GM21526 (cell line): ENCODE measurements around the gene RCAN1.
"Not testable (repeated sequence)": the region's sequence is repeated elsewhere in the genome, so short reads cannot be mapped to it uniquely, and the experiment has no call there.

Experiments used
- ATAC-seq: cut with Tn5 transposase; IDR thresholded peaks from one replicate; pipeline ENCODE4 v1.9.1; 2021; ENCODE audit warnings: moderate library complexity; ENCODE audit not compliant: unreplicated experiment, low FRiP score

Gene RCAN1

DNA sequence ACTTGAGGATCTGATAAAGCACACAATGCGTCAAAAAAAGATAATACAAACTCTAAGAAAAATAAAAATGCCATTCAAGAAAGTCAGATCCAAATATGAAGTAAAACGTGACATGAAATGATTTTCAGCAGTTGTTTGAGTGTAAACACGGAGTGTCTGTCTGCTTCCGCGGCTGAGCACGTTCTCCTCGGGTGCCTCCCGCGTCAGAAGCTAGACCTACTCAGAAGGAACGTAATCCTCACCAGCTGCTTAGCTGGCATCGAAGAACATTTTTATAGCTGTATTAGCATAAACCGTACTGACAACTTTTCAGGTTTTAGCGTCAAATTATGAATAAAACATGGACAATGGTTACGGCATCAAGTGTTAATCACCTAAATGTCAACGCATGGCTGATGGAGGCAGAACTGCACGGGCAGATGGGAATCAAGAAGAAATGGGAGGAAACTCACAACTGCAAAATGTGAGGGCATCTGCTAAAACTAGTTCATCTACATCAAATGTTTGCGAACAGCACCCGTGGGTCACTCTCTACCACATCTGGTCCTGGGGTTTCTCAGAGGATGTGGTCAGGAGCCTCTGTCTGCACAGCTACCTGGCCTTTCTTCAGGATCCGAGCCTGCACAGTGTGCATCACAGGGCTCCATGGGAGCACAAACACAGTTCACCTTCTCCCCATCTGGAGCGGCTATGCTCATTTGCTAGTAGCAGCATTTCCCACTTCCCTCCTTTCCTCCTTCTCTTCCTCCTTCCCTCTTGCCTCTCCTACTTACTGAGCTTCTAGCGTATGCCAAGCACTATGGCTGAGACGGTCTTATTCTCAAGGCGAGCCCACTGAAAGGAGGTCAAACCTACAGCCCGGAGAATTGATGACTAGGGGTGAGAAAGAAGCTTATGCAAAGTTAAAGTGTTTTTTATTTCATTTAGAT is 40.0 kb downstream of the RCAN1 start:
- ATAC-seq = no peak

DNA sequence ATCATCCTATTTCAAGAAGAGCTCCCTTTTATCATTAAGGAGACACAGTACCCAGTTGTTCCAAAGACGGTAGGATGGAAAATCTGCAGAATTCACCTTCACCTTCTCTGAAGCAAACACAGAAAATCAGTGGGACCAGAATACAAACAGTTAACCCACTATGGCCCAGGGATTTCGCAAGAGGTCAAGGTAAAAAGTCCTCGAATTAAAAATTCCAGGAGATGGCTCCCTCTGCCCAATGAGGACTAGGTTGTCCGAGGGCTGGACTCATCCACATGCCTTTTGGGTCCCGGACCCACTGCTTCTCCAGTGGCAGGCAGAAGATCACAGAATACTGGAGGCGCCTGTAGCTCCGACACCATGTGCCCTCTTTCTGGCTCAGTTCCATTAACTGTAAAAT is 42.9 kb downstream of the RCAN1 start:
- ATAC-seq = no peak

DNA sequence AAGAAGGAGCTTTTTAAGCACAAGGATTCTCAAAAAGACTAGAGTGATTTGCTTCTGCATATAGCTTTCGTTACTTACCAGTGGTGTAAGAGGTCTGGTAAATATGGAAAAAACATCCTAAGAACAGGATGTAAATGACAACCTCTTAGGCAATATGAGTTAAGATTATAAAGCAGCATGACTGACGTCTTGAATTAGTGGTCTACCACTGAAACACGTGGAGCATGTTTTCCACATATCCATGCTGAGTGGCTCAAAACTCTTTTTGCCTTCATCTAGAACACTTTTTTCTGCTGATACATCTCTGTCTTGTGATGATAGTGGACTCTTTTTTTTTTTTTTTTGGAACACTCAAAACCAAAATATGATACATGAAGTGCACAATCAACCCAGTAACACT is 44.6 kb downstream of the RCAN1 start:
- ATAC-seq = no peak

DNA sequence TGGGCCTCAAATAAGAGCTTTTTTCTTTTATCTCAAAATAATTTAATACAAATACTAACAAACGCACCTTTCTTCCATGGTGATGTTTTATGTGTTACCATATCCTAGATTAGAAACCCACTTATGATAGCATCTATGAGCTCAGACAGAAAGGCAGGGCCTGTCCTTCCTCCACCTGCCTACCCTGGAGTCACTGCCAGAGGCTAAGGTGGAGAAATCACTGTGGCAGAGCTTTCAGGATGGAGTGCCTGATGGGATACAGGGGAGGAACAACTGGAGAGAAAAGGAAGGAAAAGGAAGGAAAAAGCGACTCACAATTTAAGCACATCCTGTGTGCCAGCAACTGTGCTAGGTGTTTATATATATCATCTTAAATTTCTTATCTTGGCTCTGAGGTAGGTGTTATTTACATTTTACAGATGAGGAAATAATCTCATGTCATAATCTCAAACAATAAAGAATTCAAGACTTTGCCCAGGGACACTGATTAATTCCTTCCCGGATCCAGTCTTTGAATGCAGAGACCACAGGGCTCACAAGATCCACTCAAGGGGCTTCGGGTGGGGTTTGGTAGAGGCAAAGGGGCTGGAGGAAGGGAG is 45.4 kb downstream of the RCAN1 start:
- no peak for ATAC-seq

DNA sequence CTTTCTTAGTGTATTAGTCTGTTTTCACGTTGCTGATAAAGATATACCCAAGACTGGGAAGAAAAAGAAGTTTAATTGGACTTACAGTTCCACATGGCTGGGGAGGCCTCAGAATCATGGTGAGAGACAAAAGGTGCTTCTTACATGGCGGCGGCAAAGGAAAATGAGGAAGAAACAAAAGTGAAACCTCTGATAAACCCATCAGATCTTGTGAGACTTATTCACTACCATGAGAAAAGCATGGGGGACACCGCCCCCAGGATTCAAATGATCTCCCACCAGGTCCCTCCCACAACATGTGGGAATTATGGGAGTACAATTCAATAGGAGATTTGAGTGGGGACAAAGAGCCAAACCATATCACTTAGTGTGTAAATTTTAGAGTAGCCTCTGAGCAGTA is 46.1 kb downstream of the RCAN1 start:
- ATAC-seq = not testable (repeated sequence)

DNA sequence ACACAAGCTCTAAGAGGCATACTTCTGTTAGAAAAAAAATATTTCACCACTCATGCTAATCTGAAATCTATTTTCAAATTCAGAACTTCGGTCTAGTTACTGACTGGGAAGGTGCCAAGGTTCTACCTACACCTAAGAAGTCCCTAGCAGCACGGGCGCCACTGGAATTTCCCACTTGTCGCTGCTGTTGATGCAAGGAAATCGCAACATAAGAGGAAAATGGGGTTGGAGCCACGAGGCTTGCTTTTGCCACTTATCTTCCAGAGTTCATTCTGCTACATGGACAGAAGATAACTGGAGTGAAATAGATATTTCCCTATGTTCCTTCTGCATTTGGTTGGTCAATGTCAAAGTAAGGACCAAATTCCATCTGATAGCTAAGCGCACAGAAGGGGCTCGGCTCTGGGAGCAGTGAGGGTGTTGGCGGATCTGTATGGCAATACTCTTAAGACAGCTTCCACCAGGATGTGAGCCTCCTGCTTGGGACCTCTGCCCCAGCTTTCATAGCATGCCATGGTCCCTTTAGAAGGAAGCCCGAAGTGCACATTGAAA is 47.2 kb downstream of the RCAN1 start:
- ATAC-seq = no peak

DNA sequence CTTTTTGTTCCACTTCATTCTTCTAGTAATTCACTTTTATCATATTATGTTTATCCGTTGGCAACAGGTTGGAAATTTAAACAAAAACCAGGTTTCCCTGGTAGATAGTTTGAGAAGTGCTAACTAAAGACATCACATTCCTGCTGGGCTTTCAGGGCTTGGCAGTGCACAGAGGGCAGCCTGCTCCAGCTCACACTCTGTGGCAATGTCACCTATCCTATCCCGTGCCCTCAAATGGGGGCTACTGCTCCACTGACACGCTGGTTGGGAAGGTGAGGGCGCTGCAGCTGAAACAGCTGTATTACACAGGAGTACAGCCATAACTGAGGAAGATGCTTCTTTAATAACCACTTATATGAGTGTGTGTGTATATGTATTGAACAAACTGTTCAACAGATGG is 49.7 kb downstream of the RCAN1 start:
- ATAC-seq = no peak

DNA sequence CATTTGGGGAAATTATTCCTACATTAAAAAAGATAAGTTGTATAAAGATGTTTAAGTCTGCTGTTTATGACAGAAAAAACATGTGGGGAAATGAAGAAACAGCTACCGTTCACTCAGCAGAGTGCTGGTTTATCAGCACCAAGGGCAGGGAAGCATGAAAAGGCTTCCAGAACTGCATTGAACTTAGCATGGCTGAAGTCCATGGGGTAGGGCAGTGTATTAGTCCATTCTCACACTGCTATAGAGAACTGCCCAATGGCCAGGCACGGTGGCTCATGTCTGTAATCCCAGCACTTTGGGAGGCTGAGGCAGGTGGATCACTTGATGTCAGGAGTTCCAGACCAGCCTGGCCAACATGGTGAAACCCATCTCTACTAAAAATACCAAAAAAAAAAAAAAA is 51.5 kb downstream of the RCAN1 start:
- ATAC-seq = not testable (repeated sequence)

DNA sequence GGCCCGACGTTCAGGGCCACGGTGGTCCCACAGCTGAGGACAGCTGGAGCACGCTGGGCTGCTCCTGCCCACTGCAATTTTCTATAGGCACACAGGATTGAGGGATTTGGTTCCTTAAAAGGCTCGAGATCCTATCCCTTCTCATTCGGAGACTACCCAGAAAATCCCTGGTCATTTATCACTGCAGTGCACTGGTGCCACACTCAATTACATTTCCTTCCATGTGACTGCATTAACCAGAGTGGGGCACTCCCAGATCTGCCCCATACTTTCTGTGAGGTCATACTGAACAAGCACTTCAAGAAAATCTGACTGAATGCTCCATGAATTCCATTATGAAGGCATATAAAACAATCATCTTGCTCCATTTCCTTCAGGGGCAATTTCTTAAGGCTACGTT is 53.1 kb downstream of the RCAN1 start:
- ATAC-seq = no peak

DNA sequence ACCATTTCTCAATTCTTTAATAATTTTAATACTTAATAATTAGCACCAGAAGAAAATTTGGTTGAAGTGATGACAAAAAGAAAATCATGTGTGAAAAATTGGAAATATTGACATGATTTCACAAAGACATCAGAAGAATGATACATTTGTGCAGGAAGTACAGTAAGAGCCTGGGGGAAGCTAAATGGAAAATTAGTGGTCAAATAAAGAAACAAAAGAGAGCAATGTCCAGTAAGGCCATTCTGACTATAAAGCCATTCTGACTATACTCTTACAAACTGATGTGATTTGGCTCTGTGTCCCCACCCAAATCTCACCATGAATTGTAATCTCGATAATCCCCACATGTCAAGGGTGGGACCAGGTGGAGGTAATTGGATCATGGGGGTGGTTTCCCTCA is 54.3 kb downstream of the RCAN1 start:
- ATAC-seq = no peak

DNA sequence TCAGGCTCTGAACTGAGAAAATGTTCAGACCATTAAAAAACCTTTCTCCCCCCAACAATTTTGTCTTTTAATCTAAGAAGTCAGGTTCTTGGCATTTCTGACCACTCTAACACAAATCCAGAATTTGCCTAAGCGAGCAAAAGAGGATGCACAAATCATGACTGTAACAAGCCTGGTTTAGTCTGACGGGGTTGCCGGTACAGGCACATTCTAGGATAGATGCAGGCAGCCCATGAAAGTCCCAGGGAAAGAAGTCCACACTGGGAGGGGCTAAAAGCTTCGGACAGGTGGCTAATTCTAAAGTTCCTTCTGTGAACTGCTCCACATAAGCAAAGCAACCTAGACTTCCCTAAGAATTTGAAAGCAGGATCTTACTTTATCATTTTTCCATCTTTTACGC is 54.9 kb downstream of the RCAN1 start:
- ATAC-seq = no peak

DNA sequence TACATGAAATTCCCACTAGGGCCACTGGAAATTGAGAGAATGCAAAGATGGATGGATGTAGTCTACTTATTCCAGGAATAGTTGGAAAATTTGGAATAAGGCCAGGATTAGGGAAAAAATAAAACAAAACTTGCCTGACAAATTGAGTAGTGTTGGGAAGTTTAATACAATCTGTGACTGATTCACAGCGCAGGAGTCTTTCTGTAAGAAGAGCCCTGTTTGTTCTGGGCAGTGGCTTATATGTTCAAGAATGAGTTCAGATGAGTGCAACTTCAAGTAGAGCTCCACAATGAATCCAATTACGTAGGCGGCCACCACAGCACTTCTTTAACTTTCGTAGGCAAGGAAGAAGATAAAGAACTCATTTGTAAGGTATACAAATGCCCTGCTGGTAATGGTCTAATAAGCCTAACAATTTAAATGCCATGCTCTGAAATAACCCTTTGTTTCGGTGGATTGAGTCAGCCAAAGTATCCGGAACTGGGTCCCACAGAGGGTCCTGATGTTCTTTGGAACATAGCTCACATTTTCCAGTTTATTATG is 55.8 kb downstream of the RCAN1 start:
- no peak for ATAC-seq

DNA sequence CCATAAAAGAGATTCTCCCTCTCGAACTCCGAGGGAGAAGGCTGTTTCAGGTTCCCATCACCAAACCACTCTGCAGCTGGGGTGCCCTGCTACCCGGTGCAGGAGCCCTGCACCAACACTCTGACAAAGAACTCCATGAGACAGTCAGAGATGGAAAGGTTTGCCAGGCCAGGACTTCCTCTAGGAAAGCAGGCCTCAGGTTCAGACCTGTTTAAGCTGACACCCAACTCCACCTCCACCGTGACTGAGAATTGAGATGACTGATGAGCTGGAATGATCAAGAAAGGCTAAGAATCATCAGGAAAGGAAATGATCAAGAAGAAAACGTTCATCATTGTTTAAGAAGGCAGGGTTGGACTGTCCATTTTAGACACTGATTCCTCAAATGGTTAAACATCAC is 56.7 kb downstream of the RCAN1 start:
- ATAC-seq = no peak

DNA sequence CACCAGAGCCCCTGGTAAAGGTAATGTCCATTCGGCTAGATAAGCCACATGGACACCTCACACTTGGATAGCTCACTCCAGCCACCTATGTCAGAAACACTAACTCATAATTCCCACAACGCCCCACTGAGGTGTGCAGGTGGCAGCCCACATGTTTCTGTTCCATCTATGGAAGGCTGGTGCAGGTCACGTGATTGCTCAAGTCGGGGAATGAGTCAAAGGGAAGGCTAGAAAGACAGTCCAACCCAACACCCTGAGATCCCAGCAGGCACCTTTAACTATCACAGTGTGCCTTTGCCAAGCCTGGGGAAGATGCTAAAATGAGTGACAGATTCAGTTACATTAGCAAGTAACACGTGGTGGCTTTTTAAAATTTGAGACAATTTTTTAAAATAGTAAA is 57.7 kb downstream of the RCAN1 start:
- ATAC-seq = no peak

DNA sequence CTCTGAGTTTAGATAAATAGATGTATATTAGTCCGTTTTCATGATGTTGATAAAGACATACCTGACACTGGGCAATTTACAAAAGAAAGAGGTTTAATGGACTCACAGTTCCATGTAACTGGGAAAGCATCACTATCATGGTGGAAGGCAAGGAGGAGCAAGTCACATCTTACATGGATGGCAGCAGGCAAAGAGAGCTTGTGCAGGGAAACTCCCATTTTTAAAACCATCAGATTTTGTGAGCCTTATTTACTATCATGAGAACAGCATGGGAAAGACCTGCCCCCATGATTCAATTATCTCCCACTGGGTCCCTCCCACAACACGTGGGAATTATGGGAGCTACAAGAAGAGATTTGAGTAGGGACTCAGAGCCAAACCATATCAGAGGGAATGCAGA is 60.2 kb downstream of the RCAN1 start:
- ATAC-seq = not testable (repeated sequence)

DNA sequence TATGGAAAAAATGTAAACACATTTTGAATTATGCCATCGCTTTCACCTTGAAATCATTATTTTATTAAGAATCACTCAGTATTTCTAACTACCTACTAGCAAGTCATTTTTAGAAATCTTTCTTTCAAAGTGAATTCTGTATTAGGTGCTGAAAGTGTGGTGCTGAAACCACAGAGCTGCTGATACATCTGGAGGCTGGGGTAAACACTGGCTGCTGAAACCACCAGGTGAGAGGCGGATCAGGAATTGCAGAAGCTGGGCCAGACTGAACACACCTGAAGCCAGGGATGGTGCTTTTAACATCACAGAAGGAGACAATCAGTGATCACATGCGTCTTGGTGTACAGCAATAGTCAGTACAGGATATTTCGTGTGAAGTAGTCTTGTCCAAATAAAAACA is 60.7 kb downstream of the RCAN1 start:
- ATAC-seq = no peak

DNA sequence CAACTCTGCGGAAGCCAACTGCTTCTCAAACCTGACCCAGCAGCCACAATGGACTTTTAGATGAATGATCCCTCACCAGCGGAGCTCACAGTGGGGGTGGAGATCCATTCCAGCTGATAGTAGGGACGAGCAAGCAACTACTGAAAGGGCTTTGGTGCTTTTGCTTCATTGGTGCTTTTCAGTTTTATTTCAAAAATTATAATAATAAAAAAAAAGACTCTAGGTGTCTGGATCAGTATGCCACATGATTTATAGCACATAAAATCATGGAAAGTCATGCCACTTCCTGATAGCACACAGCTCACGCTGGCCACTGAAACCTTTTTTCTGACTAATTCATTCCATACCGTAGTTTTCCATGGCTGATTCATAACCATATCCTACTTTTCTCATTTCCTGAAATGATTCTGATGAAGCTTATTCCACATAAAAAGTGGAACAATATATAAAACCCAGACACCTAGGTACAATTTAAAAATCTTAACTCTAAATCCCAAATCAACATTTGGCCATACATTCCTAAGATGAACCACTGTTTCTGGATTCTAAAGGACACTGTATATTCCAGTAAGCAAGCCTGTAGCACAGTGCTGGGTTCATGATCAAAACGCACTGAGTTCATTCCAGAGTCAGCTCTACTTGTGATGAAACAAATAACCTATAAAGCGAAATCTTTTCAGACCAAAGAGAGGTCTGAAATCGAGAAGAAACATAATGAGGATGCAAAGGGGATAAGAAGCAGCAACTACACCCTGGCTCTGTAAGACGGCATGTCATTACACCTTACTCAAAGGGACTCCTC is 61.6 kb downstream of the RCAN1 start:
- ATAC-seq = no peak

DNA sequence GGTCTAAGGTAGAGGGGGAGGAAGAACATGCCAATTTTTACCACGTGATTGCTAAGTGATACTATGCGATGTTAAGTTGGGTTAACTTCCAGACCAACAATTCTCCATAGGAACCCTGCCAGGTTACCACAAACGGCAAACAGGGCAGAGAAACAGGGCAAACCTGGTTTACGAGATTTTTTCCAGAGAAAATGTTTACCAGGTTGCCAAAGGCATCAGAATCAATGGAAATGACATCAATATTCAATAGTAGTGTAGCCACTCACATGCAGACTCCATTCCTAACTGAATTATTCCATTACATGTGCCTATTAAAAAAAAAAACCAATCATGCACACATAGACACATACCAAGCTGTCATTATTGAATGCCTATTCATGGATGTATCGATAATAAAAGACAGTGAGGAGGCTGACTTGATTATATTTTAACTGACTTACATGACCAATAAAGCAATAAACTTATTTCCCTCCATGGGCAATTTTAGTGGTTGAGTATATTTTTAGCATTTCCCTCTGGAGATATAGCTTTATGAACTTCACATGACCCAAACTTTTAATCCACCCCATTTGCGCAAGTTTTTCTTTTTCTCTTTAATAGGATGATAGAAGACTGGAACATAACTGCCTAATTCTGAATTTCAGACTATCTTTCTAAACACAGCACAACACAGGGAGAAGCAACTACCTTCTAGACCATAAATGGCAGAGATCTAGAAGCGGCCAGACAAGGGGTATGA is 62.4 kb downstream of the RCAN1 start:
- ATAC-seq = no peak

DNA sequence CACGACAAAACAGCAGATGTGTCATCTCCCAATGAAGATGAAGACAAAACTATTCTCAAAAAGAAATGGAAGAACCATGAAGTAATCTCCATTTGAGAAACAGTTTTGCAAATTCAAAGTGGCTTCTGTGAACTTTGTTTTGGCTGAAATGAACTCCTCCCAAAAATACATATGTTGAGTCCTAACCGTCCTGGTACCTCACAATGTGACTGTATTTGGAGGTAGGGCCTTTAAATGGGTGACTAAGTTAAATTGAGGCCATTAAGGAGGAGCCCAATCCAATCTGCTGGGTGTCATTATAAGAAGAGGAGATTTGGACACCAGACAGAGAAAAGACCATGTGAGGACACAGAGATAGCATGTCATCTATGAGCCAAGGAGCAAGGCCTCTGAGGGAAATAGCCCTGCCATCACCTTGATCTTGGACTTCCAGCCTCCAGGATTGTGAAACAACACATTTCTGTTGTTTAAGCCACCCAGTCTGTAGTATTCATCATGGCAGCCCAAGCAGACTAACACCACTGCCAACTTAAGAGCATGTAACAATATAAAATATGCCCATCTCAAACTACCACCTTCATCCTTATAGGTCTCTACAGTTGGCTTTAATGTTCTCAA is 64.6 kb downstream of the RCAN1 start:
- no peak for ATAC-seq
